Activated CD4-positive, alpha-beta T cell treated with anti-CD3 and anti-CD28 coated beads for 48 hours (primary cell): Measurements from ENCODE around the gene ADGRD1.

Experiments used
- DNase-seq: peaks from one replicate; pipeline ENCODE4 v3.0.0-alpha.2; 2020

ADGRD1 gene

GRCh38 chr12:131140697-131141096 lies 187.0 kb downstream of the ADGRD1 start:
- no peak for DNase-seq

- DNase-seq: no peak
Measured at GRCh38 chr12:131141514-131141913, 187.8 kb downstream of the ADGRD1 start.

GRCh38 chr12:131142891-131143657 lies 189.4 kb downstream of the ADGRD1 start:
- DNase-seq: no peak

- DNase-seq: no peak
Measured at GRCh38 chr12:131146173-131146675, 192.5 kb downstream of the ADGRD1 start.

GRCh38 chr12:131147293-131147692 lies 193.6 kb downstream of the ADGRD1 start:
- DNase-seq: no peak

- DNase-seq: no peak
Measured at GRCh38 chr12:131147894-131148293, 194.2 kb downstream of the ADGRD1 start.

- no peak for DNase-seq
Measured at GRCh38 chr12:131151558-131152345, 198.0 kb downstream of the ADGRD1 start.

- DNase-seq: no peak
Measured at GRCh38 chr12:131152587-131152986, 198.9 kb downstream of the ADGRD1 start.

GRCh38 chr12:131153016-131153415 lies 199.3 kb downstream of the ADGRD1 start:
- DNase-seq: no peak

GRCh38 chr12:131153956-131154355 lies 200.2 kb downstream of the ADGRD1 start:
- DNase-seq: no peak

- DNase-seq: no peak
Measured at GRCh38 chr12:131155131-131155530, 201.4 kb downstream of the ADGRD1 start.

GRCh38 chr12:131157743-131158142 lies 204.0 kb downstream of the ADGRD1 start:
- DNase-seq: no peak

- no peak for DNase-seq
Measured at GRCh38 chr12:131159660-131160059, 206.0 kb downstream of the ADGRD1 start.

GRCh38 chr12:131162113-131162512 lies 208.4 kb downstream of the ADGRD1 start:
- no peak for DNase-seq

- no peak for DNase-seq
Measured at GRCh38 chr12:131163189-131163738, 209.6 kb downstream of the ADGRD1 start.

- peak; percentile 13 for DNase-seq
Measured at GRCh38 chr12:131164096-131164872, 210.6 kb downstream of the ADGRD1 start.

- DNase-seq: no peak
Measured at GRCh38 chr12:131166717-131167116, 213.0 kb downstream of the ADGRD1 start.

- DNase-seq: no peak
Measured at GRCh38 chr12:131167334-131167733, 213.6 kb downstream of the ADGRD1 start.

- no peak for DNase-seq
Measured at GRCh38 chr12:131171029-131171428, 217.3 kb downstream of the ADGRD1 start.

- DNase-seq: no peak
Measured at GRCh38 chr12:131174901-131175300, 221.2 kb downstream of the ADGRD1 start.

- no peak for DNase-seq
Measured at GRCh38 chr12:131176266-131176665, 222.6 kb downstream of the ADGRD1 start.

- no peak for DNase-seq
Measured at GRCh38 chr12:131176926-131177325, 223.2 kb downstream of the ADGRD1 start.

- DNase-seq: no peak
Measured at GRCh38 chr12:131177599-131177998, 223.9 kb downstream of the ADGRD1 start.
